ENCODE data around the gene CGB5.
"Not testable (repeated sequence)": the region's sequence is repeated elsewhere in the genome, so short reads cannot be mapped to it uniquely, and the experiment has no call there.

CGB5 gene

GRCh38 chr19:49056101-49056901 is 12.7 kb downstream of the CGB5 start:
- peak; percentile 38 for TF ChIP-seq CTCF (IDR thresholded peaks at IDR 0.05; ENCODE audit: low read depth, low read length, missing control alignments)
- H3K27me3 ChIP-seq (replicated peaks): no peaks in the 10 kb centered on the region
- H3K27ac ChIP-seq: no peak overlapping the region
- in situ Hi-C loops (cut with HindIII; ENCODE audit: low pct_ligation_motif_present, low sequenced_read_pairs): no loop called here
- H3K36me3 ChIP-seq (replicated peaks): no peaks in the 10 kb centered on the region
- DNase-seq: peak; percentile 9
- H3K4me3 ChIP-seq (ENCODE audit: low read depth, low read length): peak overlapping the region; percentile 64

GRCh38 chr19:49056902-49057596 is 13.4 kb downstream of the CGB5 start:
- DNase-seq; in situ Hi-C loops (cut with HindIII; ENCODE audit: low pct_ligation_motif_present, low sequenced_read_pairs); H3K27me3 ChIP-seq (replicated peaks); H3K27ac ChIP-seq; H3K36me3 ChIP-seq (replicated peaks): not testable (repeated sequence)
- peak overlapping the region; percentile 64 for H3K4me3 ChIP-seq (ENCODE audit: low read depth, low read length)

DNA sequence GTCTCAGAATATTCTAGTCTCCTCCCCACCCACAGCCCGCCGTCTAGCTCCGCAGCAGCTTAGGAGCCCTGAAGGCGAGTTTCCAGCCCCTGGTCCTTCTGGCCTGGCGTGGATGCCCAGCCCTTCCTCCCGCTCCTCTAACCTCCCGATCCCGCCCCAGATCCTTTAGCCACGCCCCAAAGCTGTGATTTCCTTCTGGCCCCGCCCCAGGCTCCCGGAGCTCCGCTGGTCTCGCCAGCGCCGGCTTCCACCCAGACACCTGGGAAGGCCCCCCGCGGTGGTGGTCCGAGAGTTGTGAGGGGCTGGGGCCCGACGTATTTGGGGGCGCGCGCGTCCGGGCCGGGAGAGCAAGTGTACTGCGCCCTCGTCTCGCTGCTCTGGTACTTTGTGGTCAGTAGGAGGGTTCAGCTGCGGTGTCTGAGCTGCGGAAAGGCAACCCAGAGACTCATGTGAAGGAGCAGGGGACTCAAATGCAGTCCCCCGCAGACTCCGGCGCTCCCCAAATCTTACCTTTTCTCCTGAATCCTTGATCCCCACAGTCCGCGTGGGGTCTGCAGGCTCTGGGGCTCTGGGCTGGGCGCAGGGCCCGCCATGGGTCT is 14.1 kb downstream of the CGB5 start, which contains the start of gene CGB7:
Gene CGB7 (minus strand): TSS at position 114 of the 599 bp plus-strand sequence. CDS start 2,374 bp downstream, outside the sequence.
- no peaks in the 10 kb centered on the region for H3K36me3 ChIP-seq (replicated peaks)
- no peak within 1 kb of the TSS for H3K27ac ChIP-seq
- in situ Hi-C loops (cut with HindIII; ENCODE audit: low pct_ligation_motif_present, low sequenced_read_pairs): no loop called here
- TF ChIP-seq CTCF (IDR thresholded peaks at IDR 0.05; ENCODE audit: low read depth, low read length, missing control alignments): no peak
- H3K4me3 ChIP-seq (ENCODE audit: low read depth, low read length): peak within 1 kb of the TSS; percentile 64
- DNase-seq: peak; percentile 29
- H3K27me3 ChIP-seq (replicated peaks): no peaks in the 10 kb centered on the region

DNA sequence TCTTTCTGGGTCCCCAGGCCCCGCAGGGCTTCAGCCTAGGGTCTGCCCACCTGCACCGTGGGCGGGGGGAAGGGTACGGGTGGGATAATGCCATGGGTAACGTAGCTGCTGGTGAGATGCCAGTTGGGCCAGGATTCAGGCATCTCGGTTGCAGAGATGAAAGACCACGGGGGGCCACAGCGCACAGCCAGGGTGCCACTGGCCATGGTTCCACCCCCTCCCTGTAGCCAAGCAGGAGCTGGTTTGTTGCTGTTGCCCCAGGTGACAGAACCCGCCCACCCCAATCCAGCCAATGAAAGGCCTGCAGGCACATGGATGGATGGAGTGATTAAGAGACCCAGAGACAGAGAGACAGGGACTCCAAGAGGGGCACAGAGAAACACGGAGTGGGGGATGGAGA is 14.9 kb downstream of the CGB5 start:
- in situ Hi-C loops (cut with HindIII; ENCODE audit: low pct_ligation_motif_present, low sequenced_read_pairs): no loop called here
- DNase-seq: peak; percentile 40
- Histone ChIP-seq H3K36me3 (replicated peaks) (no peaks in the 10 kb centered on the region), H3K27ac (no peak overlapping the region), H3K4me3 (ENCODE audit: low read depth, low read length) (no peak overlapping the region), H3K27me3 (replicated peaks) (no peaks in the 10 kb centered on the region)
- TF ChIP-seq CTCF (IDR thresholded peaks at IDR 0.05; ENCODE audit: low read depth, low read length, missing control alignments): no peak

GRCh38 chr19:49059053-49059452 is 15.4 kb downstream of the CGB5 start:
- no peaks in the 10 kb centered on the region for H3K27me3 ChIP-seq (replicated peaks)
- no peak overlapping the region for H3K4me3 ChIP-seq (ENCODE audit: low read depth, low read length)
- in situ Hi-C loops (cut with HindIII; ENCODE audit: low pct_ligation_motif_present, low sequenced_read_pairs): no loop called here
- H3K27ac ChIP-seq: no peak overlapping the region
- no peaks in the 10 kb centered on the region for H3K36me3 ChIP-seq (replicated peaks)
- no peak for TF ChIP-seq CTCF (IDR thresholded peaks at IDR 0.05; ENCODE audit: low read depth, low read length, missing control alignments)
- no peak for DNase-seq

DNA sequence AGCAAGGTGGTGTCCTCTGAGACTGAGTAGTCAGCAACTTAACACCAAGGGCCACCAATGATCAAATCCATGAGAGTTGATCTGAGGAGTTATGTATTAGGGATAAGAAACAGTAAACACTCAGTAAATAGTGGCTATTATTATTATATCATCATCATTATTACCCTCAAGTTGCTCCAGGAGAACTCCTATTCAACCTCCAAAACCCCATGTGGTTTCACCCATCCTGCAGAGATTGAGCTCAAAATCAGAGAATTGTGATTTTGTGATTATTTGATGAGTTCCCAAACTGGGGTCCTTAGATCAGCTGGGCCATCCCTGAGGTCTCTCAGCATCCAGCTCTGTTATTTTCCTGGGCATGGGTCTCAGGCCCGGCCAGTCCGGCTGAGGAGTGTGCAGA is 17.4 kb downstream of the CGB5 start:
- Histone ChIP-seq H3K27ac (no peak overlapping the region), H3K4me3 (ENCODE audit: low read depth, low read length) (no peak overlapping the region), H3K27me3 (replicated peaks) (peaks cover 4% of the 10 kb centered on the region), H3K36me3 (replicated peaks) (no peaks in the 10 kb centered on the region)
- TF ChIP-seq CTCF (IDR thresholded peaks at IDR 0.05; ENCODE audit: low read depth, low read length, missing control alignments): no peak
- in situ Hi-C loops (cut with HindIII; ENCODE audit: low pct_ligation_motif_present, low sequenced_read_pairs): no loop called here
- no peak for DNase-seq

Measured in brain microvascular endothelial cell (primary cell).